H9 (cell line): ENCODE data around the gene TLE4. TPM values are rescaled to one million over a fixed set of nuclear protein-coding genes. Genes with fewer than 3 reads are reported as not detected.

Experiments
- DNase-seq: peaks from one replicate; pipeline ENCODE4 v3.0.0-alpha.2; 2017
- H2AFZ ChIP-seq: one replicate; pipeline ENCODE4 v1.6.1; 2013; ENCODE audit warnings: mild to moderate bottlenecking, low read length, control low read depth, moderate library complexity
- H2AK5ac ChIP-seq: 2 replicates; pipeline ENCODE4 v1.6.1; 2013; ENCODE audit warnings: low read length, control low read depth, mixed read lengths; ENCODE audit not compliant: insufficient read length
- H2BK120ac ChIP-seq: one replicate; pipeline ENCODE4 v1.6.1; 2013; ENCODE audit warnings: low read depth, mild to moderate bottlenecking, low read length, control low read depth, inconsistent platforms; ENCODE audit not compliant: poor library complexity, severe bottlenecking
- H2BK12ac ChIP-seq: 2 replicates; pipeline ENCODE4 v1.6.1; 2013; ENCODE audit warnings: low read length, control low read depth, mixed read lengths, low read depth; ENCODE audit not compliant: insufficient read length
- H2BK15ac ChIP-seq: 2 replicates; pipeline ENCODE4 v1.6.1; 2013; ENCODE audit warnings: low read depth, low read length, control low read depth
- H2BK20ac ChIP-seq: one replicate; pipeline ENCODE4 v1.6.1; 2013; ENCODE audit warnings: low read depth, mild to moderate bottlenecking, low read length, control low read depth, inconsistent platforms; ENCODE audit not compliant: poor library complexity, severe bottlenecking
- H2BK5ac ChIP-seq: 2 replicates; pipeline ENCODE4 v1.6.1; 2013; ENCODE audit warnings: low read length, control low read depth, mixed read lengths; ENCODE audit not compliant: insufficient read length
- H3K14ac ChIP-seq: 2 replicates; pipeline ENCODE4 v1.6.1; 2013; ENCODE audit warnings: low read length, control low read depth; ENCODE audit not compliant: insufficient read depth
- H3K18ac ChIP-seq: 2 replicates; pipeline ENCODE4 v1.6.1; 2013; ENCODE audit warnings: low read depth, mild to moderate bottlenecking, mixed read lengths, low read length, control low read depth; ENCODE audit not compliant: insufficient read length
- H3K23ac ChIP-seq: 2 replicates; pipeline ENCODE4 v1.6.1; 2013; ENCODE audit warnings: low read length, control low read depth, mixed read lengths, low read depth; ENCODE audit not compliant: insufficient read length
- H3K23me2 ChIP-seq: 2 replicates; pipeline ENCODE4 v1.6.1; 2013; ENCODE audit warnings: low read depth, mild to moderate bottlenecking, mixed read lengths, low read length, control low read depth; ENCODE audit not compliant: insufficient read length, poor library complexity, severe bottlenecking
- H3K27ac ChIP-seq: 2 replicates; pipeline ENCODE4 v1.5.1; 2013; ENCODE audit warnings: low read length, control low read depth, mixed read lengths, low read depth; ENCODE audit not compliant: insufficient read length
- H3K27me3 ChIP-seq: 2 replicates; pipeline ENCODE4 v1.6.1; 2013; ENCODE audit warnings: low read length, control low read depth, inconsistent platforms; ENCODE audit not compliant: insufficient read depth
- H3K4ac ChIP-seq: 2 replicates; pipeline ENCODE4 v1.6.1; 2013; ENCODE audit warnings: low read depth, mild to moderate bottlenecking, control low read depth, inconsistent platforms, low read length, moderate library complexity
- H3K4me1 ChIP-seq: 2 replicates; pipeline ENCODE4 v1.6.1; 2013; ENCODE audit warnings: low read length, control low read depth, inconsistent platforms; ENCODE audit not compliant: insufficient read depth
- H3K4me2 ChIP-seq: 2 replicates; pipeline ENCODE4 v1.6.1; 2013; ENCODE audit warnings: low read length, control low read depth, mixed read lengths; ENCODE audit not compliant: insufficient read length, insufficient read depth
- H3K56ac ChIP-seq: 2 replicates; pipeline ENCODE4 v1.6.1; 2013; ENCODE audit warnings: low read depth, mild to moderate bottlenecking, mixed read lengths, low read length, control low read depth; ENCODE audit not compliant: insufficient read length
- H3K79me1 ChIP-seq: 2 replicates; pipeline ENCODE4 v1.6.1; 2013; ENCODE audit warnings: low read depth, mild to moderate bottlenecking, moderate library complexity, low read length, control low read depth, inconsistent platforms; ENCODE audit not compliant: insufficient read depth, poor library complexity, severe bottlenecking
- H3K79me2 ChIP-seq: 2 replicates; pipeline ENCODE4 v1.6.1; 2013; ENCODE audit warnings: low read length, control low read depth, inconsistent platforms; ENCODE audit not compliant: insufficient read depth
- H3K9ac ChIP-seq: 2 replicates; pipeline ENCODE4 v1.6.1; 2013; ENCODE audit warnings: low read length, control low read depth, mixed read lengths; ENCODE audit not compliant: insufficient read length; ENCODE audit errors: extremely low read depth
- H3K9me3 ChIP-seq: one replicate; pipeline ENCODE4 v1.6.1; 2013; ENCODE audit warnings: low read depth, low read length, inconsistent platforms; ENCODE audit not compliant: control insufficient read depth
- H3T11ph ChIP-seq: one replicate; pipeline ENCODE4 v1.6.1; 2013; ENCODE audit warnings: mild to moderate bottlenecking, low read length, control low read depth, inconsistent platforms
- H4K20me1 ChIP-seq: one replicate; pipeline ENCODE4 v1.6.1; 2013; ENCODE audit not compliant: control insufficient read depth, insufficient read length, insufficient read depth
- H4K5ac ChIP-seq: 2 replicates; pipeline ENCODE4 v1.6.1; 2013; ENCODE audit warnings: low read depth, mild to moderate bottlenecking, mixed read lengths, low read length, control low read depth; ENCODE audit not compliant: insufficient read length
- H4K8ac ChIP-seq: replicated peaks from 2 replicates; pipeline ENCODE4 v1.6.1; 2013; ENCODE audit warnings: low read length, control low read depth, mixed read lengths, low read depth; ENCODE audit not compliant: insufficient read length
- H4K91ac ChIP-seq: 2 replicates; pipeline ENCODE4 v1.6.1; 2013; ENCODE audit warnings: low read depth, mild to moderate bottlenecking, moderate library complexity, mixed read lengths, low read length, control low read depth; ENCODE audit not compliant: insufficient read length
- H3K27ac Mint-ChIP-seq, 3 experiments: 2 replicates in 2 of 3; 3 replicates in 1 of 3; pipeline ENCODE4 v1.8.0; 2020 to 2021; ENCODE audit warnings: mixed read lengths in 3 of 3, mild to moderate bottlenecking in 1 of 3, moderate library complexity in 1 of 3
- H3K27me3 Mint-ChIP-seq: 2 replicates; pipeline ENCODE4 v1.8.0; 2021; ENCODE audit warnings: low read depth, mild to moderate bottlenecking, moderate library complexity, mixed read lengths
- H3K36me3 Mint-ChIP-seq, 3 experiments: 2 replicates in 2 of 3; 3 replicates in 1 of 3; pipeline ENCODE4 v1.8.0; 2020 to 2021; ENCODE audit warnings: low read depth in 3 of 3, mixed read lengths in 3 of 3; ENCODE audit not compliant: insufficient read depth in 1 of 3
- H3K4me1 Mint-ChIP-seq, 2 experiments: 2 replicates each; pipeline ENCODE4 v1.8.0; 2020; ENCODE audit warnings: mixed read lengths in 2 of 2
- H3K4me3 Mint-ChIP-seq, 2 experiments: 2 replicates in 1 of 2; 3 replicates in 1 of 2; pipeline ENCODE4 v1.8.0; 2020 to 2021; ENCODE audit warnings: mild to moderate bottlenecking in 2 of 2, mixed read lengths in 2 of 2, moderate library complexity in 1 of 2
- H3K9me3 Mint-ChIP-seq, 2 experiments: 2 replicates in 1 of 2; 3 replicates in 1 of 2; pipeline ENCODE4 v1.8.0; 2020; ENCODE audit warnings: mild to moderate bottlenecking in 2 of 2, mixed read lengths in 2 of 2, moderate library complexity in 1 of 2
- CTCF ChIP-seq: fragments of 200-600 bp; sonication (generic); conservative IDR thresholded peaks from 3 replicates; pipeline ENCODE4 v1.8.0; 2021; ENCODE audit warnings: antibody characterized with exemption, mild to moderate bottlenecking
- WGBS: extraction: QIAGEN DNeasy Blood & Tissue Kit; methylation state at CpG from one replicate; pipeline ENCODE4 v1.1.7; 2013; ENCODE audit warnings: missing lambda C conversion rate, low lambda C conversion rate, mixed read lengths; ENCODE audit not compliant: insufficient read length; ENCODE audit errors: extremely low coverage; 5-methylcytosine and 5-hydroxymethylcytosine counted together
- total RNA-seq: library from RNA; stranded (reverse); gene quantifications from 2 replicates; pipeline ENCODE4 v1.2.1, GENCODE V29; 2021

Gene TLE4
- total RNA-seq, 1 experiment from 2014 or later: 35.1 TPM

GRCh38 chr9:79584655-79584982, 12.9 kb downstream of the TLE4 start:
- Mint-ChIP-seq H3K4me3 (no peak overlapping the region), H3K27me3 (no peaks in the 10 kb centered on the region), H3K4me1 (peaks cover 26 to 40% of the 10 kb centered on the region in 2 experiments), H3K9me3 (no peaks in the 10 kb centered on the region), H3K36me3 (peaks cover 7 to 22% (median 17%) of the 10 kb centered on the region in 3 experiments; a peak in 6 of 7 replicates), H3K27ac (no peak overlapping the region)
- no CpG with 5 or more reads among the region's 2 CpGs for WGBS
- Histone ChIP-seq H2BK120ac (no peak overlapping the region), H4K20me1 (no peaks in the 10 kb centered on the region), H4K5ac (no peak overlapping the region), H2AK5ac (no peak overlapping the region), H2BK12ac (no peak overlapping the region), H3T11ph (no peak overlapping the region), H4K8ac (no peak overlapping the region), H2BK15ac (no peak overlapping the region), H3K4me1 (0 out of 2 replicates have a peak, but pooled peaks cover 5% of the 10 kb centered on the region), H3K23me2 (no peaks in the 10 kb centered on the region), H3K23ac (no peak overlapping the region), H2BK5ac (no peak overlapping the region), H4K91ac (no peak overlapping the region), H3K56ac (no peak overlapping the region), H3K9ac (no peak overlapping the region), H3K9me3 (no peaks in the 10 kb centered on the region), H3K4me2 (no peak overlapping the region), H3K4ac (no peak overlapping the region), H3K27me3 (no peaks in the 10 kb centered on the region), H3K14ac (no peak overlapping the region), H2AFZ (no peak overlapping the region), H2BK20ac (no peak overlapping the region), H3K27ac (no peak overlapping the region), H3K18ac (no peak overlapping the region), H3K79me1 (no peaks in the 10 kb centered on the region), H3K79me2 (no peaks in the 10 kb centered on the region; the same call in 1 of the 2 replicates)
- DNase-seq: no peak
- no peak for TF ChIP-seq CTCF
